Activated T-cell treated with anti-CD3 and anti-CD28 coated beads for 24 hours (primary cell): ENCODE measurements around the gene LCE2D.
A peak's percentile ranks its signal among the peaks of the same experiment; 100 is the strongest.
"Not testable (repeated sequence)": the region's sequence is repeated elsewhere in the genome, so short reads cannot be mapped to it uniquely, and the experiment has no call there.

Source experiments
- DNase-seq: peaks from one replicate; pipeline ENCODE4 v3.0.0-alpha.2; 2020; ENCODE audit warnings: low read depth

LCE2D gene, protein sequence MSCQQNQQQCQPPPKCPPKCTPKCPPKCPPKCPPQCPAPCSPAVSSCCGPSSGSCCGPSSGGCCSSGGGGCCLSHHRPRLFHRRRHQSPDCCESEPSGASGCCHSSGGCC

DNA sequence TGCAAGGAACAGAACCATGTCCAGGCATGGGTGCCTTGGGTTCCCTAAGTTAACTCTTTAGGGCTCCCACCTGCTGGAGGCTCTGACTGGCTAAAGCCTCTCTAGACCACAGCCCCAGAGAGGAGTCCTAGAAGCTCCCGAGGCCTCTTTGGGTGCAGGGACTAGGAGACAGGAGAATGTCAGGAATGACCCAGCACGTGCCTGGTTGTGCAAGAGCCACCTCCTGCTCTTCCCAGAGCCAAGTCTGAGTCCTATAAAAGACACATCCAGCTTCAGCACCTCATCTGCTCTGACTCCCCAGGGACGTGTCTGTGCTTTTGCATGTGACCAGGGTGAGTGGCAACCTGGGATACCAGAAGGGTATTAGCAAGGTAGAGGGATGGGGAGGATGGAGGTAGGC lies at the start of gene LCE2D:
LCE2D (plus strand) TSS at position 283 of the 400 bp plus-strand sequence. CDS start 726 bp downstream, outside the sequence.
- no peak for DNase-seq

DNA sequence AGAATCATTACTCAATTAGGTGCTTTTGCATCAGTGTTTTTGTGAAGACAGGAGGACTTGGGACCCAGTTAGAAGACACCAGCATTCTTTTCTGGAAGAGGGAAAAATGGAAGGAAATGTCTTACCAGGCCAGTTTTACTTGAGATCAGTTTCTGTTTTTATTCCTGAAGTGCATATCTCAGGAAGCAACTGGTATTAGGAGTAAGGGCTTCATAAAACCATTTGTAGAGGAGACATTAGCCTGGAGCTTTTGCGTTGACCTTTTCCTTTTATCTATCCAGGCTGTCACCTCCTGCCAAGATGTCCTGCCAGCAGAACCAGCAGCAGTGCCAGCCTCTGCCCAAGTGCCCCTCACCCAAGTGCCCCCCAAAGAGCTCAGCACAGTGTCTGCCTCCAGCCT lies 49.7 kb upstream of the LCE2D start, which contains the start of gene LCE3B:
LCE3B (plus strand) TSS at position 301 of the 400 bp plus-strand sequence; CDS start at position 301, 0 bp downstream.
- DNase-seq: no peak

DNA sequence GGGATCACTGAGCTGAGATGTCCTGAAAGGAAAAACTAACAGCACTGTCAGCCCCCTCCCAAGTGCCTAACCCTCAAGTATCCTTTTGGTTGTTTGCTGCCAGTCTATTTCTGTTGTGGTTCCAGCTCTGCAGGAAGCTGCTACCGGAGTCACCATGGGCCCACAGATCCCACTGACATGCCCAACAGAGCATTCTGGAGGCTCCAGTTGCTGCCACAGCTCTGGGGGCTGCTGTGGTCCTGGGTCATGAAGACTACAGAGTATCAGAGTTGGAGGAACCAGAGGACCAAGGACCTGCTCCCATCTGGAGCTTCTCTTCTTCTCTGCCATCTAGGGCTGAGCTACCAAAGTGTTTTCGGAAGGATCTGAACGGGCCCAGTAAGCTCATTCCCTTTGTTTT lies 41.2 kb upstream of the LCE2D start:
- DNase-seq: no peak

DNA sequence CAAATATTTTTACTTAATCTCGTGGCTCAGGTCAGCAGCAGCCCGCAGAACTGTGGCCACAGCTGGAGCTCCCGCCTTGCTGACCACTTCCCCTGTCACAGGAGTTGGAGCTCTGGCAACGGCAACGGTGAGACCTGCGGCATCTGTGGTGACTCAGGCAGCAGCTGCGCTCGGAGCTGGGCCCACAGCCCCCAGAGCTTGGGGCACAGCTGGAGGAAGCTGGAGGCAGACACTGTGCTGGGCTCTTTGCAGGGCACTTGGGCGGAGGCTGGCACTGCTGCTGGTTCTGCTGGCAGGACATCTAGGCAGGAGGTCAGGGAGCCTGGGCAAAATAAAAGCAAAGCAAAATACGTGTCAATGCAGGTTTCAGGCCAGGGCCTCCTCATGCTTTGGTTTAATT lies 40.4 kb upstream of the LCE2D start, which contains the start of gene LCE3A:
LCE3A (minus strand) TSS at position 301 of the 400 bp plus-strand sequence; CDS start at position 301, 0 bp downstream.
- DNase-seq: no peak

DNA sequence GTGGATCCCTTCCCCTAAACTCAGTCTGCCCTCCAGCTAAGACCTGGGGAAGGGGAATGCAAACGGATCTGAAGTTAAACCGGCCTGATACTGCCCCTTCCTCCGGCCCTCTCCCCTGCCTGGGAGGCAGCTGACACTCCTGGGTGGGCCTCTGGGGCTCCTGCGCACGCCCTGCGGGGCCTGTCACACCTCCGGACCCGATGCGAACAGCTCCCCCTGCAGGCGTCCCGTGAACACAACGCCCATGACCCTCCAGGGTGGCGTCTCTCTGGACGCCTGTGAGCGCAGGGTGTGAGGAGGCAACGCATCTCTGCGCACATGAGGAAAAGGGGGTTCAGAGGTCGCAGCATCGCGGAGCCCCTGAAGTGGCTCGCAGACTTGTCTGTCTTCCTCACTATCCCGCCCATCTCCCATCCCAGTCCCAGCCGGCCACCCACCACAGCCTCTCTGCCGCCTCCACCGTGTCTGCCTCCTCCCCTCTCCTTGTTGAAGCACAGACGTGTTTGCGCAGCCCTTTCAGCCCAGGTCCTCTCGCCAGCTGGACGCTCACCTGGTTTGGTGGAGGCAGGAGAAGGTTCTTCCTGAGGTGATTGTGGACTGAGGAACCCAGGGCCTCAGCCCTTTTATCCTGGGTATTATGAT lies 39.9 kb upstream of the LCE2D start:
- DNase-seq: no peak

DNA sequence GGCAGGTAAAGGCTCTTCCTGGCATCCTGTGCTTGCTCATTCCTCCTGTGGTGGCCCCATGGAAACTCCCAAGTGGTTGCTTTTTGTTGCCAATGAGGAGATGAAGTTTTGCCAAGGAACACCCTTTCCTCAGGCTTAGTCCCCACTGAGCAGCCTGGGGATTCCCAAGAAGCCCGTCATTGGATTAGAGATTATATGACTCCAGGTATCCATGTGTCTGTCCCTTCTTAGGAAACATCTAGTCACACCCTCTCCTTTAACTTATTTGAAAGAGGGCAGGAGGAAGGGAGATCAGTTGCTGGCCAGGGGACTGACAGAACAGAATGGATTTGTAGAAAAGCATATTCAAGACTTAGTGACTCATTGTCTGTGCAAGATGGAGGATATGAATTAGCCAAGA lies 36.4 kb upstream of the LCE2D start:
- no peak for DNase-seq

DNA sequence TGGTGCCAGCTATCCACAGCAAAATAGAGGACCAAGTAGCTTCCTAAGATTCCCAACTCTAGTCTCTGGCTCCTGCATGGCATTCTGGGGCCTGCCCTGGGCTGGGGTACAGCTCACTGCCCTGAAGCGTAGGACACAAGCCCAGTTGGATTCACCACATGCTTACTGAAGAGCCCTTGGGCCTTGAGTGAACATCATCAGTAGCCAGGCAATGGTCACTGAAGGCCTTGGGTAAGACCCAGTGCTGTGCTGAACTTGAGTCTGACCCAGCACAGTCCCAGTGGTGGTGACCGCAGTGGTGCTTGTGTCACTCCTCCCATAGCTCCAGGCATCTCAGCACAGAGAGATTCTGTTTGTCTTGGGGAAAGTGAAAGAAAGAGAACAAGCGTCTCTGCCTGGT lies 32.6 kb upstream of the LCE2D start:
- no peak for DNase-seq

DNA sequence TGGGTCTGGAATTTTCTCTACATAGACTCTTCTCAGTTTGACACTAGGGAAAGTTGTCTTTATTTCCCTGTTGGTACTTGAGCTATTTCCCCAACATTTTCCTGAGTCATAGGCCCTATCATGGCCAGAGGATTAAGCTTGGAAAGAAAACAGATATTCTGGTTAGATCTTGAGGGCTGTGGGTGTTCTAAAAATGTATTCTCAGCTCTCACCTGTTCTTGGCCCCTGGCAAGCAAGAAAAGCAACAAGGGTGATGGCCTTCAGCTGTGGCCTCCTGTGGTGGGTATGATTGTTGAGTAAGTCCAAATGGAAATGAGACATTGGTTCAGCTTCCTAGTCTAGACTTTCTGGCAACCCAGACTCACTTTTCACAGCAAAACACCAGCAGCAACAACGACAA lies 22.8 kb upstream of the LCE2D start:
- DNase-seq: no peak

DNA sequence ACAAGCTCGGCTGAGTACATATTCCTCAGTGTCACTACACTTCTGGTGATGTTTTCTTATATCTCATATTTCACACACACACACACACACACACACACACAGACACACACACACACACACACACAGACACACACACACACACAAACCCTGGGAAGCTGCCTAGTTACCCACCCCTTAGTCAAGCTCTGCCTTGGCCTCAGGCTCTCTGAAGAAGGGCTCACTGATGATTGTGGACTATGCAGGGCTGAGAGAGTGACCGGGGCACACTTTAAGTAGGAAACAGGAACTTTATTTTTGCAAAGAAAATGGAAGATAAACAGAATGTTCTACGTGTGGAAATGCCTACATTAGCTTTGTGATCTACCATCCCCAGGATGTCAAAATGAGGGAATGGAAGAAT lies 19.2 kb upstream of the LCE2D start:
- no peak for DNase-seq

DNA sequence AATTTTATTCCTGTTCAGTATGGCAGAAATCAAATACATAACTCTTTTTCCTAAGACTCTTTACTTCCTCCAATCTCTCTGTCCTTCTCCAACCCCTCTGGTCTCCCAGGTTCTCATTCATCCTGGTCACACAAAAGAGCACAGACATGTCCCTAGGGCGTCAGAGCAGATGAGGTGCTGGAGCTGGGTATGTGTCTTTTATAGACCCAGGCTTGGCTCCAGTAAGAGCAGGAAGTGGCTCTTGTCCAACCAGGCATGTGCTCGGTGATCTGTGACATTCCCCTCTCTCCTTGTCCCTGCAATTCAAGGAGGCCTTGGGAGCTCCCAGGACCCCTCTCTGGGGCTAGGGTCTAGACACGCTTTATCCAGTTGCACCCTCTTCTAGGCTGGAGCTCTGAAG lies 18.0 kb upstream of the LCE2D start:
- no peak for DNase-seq

DNA sequence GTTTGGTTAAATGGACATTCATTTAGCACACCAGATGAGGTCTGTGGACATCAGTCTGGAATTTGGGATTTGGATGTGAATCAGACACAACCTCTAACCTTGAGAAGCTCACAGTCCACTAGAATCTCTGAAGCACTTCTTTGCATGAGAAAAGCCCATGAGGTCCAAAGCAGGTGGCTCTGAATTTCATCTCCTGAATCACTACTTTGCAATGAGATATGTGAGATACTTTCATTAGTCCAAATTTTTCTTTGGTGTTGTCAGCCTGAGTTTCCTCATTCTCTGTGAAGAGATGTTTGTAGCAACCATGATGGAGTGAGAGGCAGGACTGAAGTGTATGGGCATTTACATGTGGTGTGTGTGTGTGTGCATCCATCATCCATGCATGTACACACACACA lies 16.5 kb upstream of the LCE2D start:
- no peak for DNase-seq

DNA sequence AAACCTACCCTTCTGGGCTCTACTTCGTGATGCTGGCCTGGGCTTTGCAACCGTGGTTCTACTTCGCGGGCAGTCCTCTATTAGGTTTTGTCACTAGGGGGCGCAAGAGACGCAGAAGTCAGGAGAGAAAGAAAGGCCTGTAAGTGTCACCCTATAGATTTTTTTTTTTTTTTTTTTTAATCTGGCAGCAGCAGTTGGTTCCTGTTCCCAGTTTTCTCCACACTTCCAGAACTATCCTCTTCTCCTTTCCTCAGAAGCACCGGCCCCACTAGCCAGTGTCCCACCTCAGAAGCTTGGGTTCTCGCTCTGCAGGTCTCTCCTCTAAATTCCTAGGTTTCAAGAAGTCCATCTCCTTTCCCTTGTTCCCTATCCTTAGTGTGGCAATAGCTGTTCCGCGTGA lies 9.1 kb upstream of the LCE2D start:
- DNase-seq: peak; percentile 39

DNA sequence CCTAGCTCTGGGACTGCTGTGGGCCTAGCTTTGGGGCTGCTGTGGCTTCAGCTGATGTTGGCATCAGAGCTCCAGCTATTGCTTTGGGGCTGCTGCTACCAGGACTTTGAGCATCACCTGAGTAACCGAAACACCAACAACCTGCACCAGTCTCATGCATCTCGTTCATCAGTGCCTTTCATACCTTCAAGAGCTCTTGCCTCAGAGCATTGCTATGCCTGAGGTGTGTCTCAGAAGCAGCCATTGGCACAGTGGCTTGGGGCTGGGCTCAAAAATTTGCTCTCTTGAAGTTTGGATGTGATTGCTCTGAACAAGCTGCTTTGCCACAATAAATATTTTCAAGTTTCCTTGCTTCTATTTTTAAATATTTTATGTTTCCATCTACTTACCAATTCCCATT lies 6.7 kb upstream of the LCE2D start:
- DNase-seq: no peak

DNA sequence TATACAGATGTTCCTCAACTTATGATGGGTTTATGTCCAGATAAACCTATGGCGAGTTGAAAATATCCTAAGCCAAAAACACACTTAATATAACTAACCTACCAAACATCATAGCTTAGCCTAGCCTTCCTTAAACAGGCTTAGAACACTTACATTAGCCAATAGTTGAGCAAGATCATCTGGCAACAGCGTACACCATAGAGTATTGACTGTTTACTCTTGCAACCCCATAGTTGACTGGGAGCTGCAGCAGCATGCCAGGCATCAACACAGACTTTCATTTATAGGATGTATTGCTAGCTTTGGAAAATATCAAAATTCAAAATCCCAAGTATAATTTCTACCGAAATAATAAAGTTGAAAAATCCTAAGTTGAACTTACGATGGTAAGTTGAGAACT lies 5.5 kb upstream of the LCE2D start:
- no peak for DNase-seq

DNA sequence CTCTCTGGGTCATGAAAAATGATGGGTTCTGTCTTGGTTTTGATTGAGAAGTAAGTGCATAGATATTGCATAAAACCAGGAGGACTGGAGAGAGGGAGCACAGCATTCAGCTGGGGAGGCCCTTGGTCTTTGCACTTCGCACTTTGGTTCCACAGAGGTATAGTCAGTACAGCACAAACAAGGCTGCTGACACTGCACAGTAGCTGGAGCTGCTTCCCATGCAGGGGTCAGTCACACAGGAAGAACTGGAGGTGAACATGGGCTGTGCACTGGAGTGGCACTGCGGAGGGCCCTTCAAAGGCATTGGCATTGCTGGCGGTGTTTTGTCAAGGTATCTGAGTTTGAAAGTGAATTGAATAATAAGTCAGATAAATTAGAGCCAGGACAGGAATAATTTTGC lies 4.5 kb upstream of the LCE2D start:
- no peak for DNase-seq

DNA sequence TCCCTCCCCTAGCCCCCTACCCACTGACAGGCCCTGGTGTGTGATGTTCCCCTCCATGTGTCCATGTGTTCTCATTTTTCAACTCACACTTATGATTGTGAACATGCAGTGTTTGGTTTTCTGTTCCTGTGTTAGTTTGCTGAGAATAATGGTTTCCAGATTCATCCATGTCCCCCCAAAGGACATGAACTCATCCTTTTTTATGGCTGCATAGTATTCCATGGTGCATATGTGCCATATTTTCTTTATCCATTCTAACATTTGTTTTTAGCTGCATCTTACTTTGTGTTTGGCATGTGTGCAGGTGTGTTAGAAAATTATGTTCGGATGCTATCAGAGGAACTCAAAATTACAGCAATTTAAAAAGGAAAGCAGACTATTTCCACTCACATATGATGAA lies 3.0 kb downstream of the LCE2D start:
- DNase-seq: not testable (repeated sequence)

DNA sequence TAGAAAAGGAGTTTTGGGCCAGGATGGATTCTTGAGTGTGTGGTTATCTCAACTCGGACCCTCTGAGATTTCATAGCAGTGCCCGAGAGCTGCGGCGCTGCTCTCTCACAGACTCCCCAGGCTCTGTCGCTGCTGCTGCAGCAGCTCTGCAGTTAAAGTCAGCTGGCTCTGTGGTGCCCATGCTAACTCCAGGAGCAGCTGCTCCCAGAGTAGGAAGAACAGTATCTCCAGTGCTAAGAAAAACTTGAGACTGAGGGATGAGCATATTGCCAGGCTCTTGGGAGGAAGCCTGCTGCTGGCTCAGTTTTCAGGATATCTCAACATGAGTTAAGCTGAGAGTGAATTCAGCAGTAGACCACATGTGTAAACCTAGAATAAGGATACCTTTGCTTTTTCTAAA lies 4.5 kb downstream of the LCE2D start:
- DNase-seq: no peak

DNA sequence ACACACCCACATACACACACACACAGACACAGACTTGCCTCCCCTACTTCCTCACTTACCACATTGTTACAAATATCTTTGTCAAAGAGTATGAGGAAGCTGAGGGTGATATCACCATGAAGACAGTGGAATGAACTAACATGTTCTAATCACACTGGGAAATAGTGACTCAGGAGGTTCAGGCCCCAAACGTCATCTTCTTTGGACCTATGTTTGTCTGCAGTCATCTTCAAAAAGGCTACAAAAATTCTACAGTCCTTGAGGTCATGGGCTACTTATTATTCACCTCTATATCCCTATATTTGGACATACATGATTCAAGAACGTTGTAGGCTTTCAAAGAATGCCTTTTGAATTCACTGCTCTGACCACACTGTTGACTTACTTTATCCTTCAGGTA lies 9.8 kb downstream of the LCE2D start:
- no peak for DNase-seq

DNA sequence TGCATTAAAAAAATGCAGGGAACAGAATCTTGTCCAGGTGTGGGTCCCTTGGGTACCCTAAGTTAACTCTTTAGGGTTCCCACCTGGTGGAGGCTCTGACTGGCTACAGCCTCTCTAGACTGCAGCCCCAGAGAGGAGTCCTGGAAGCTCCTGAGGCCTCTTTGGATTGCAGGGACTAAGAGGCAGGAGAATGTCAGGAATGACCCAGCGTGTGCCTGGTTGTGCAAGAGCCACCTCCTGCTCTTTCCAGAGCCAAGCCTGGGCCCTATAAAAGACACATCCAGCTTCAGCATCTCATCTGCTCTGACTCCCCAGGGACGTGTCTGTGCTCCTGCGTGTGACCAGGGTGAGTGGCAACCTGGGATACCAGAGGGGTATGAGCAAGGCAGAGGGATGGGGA lies 11.8 kb downstream of the LCE2D start, which contains the start of gene LCE2C:
LCE2C (plus strand) TSS at position 297 of the 400 bp plus-strand sequence. CDS start 737 bp downstream, outside the sequence.
- DNase-seq: not testable (repeated sequence)

DNA sequence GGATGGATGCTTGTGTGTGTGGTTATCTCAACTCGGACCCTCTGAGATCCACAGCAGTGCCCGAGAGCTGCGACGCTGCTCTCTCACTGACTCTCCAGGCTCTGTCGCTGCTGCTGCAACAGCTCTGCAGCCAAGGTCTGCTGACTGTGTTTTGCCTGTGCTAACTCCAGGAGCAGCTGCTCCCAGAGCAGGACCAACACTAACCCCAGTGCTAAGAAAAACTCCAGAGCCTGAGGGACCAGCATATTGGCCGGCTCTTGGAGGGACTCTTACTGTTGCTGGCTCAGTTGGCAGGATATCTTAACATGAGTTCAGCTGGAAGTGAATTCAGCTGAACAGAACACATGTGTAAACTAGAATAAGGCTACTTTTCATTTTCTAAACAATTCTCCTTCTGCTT lies 16.3 kb downstream of the LCE2D start:
- DNase-seq: no peak

DNA sequence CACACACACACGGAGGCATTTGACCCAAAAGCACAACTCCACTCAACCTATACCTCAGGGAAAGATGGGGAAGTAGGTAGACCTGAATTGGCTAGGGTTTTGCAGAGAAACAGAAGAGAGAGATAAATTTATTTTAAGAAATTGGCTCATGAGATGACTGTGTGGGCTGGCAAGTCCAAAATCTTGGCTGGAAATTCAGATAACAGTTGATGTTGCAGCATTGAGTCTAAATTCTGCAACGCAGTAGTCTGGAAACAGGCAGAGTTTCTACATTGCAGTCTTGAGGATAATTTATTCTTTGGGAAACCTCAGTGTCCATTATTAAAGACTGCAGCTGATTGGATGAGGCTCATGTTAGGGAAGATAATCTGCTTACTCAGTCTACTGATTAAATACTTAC lies 18.4 kb downstream of the LCE2D start:
- DNase-seq: no peak

DNA sequence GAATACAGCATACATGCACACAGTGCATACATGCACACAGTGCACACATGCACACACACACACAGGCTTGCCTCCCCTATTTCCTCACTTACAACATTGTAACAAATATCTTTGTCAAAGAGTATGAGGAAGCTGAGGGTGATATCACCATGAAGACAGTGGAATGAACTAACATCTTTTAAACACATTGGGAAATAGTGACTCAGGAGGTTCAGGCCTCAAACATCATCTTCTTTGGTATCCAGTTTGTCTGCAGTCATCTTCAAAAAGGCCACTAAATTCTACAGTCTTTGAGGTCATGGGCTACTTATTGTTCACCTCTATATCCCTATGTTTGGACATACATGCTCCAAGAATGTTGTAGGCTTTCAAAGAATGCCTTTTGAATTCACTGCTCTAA lies 20.7 kb downstream of the LCE2D start:
- no peak for DNase-seq

DNA sequence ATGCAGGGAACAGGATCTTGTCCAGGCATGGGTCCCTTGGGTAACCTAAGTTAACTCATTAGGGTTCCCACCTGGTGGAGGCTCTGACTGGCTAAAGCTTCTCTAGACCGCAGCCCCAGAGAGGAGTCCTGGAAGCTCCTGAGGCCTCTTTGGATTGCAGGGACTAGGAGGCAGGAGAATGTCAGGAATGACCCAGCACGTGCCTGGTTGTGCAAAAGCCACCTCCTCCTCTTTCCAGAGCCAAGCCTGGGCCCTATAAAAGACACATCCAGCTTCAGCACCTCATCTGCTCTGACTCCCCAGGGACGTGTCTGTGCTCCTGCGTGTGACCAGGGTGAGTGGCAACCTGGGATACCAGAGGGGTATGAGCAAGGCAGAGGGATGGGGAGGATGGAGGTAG lies 22.6 kb downstream of the LCE2D start, which contains the start of gene LCE2B:
LCE2B (plus strand) TSS at position 301 of the 400 bp plus-strand sequence. CDS start 721 bp downstream, outside the sequence.
- DNase-seq: not testable (repeated sequence)
